Measurements from ENCODE around the gene FOXC1.
A peak's percentile ranks its signal among the peaks of the same experiment; 100 is the strongest.

FOXC1 gene

DNA sequence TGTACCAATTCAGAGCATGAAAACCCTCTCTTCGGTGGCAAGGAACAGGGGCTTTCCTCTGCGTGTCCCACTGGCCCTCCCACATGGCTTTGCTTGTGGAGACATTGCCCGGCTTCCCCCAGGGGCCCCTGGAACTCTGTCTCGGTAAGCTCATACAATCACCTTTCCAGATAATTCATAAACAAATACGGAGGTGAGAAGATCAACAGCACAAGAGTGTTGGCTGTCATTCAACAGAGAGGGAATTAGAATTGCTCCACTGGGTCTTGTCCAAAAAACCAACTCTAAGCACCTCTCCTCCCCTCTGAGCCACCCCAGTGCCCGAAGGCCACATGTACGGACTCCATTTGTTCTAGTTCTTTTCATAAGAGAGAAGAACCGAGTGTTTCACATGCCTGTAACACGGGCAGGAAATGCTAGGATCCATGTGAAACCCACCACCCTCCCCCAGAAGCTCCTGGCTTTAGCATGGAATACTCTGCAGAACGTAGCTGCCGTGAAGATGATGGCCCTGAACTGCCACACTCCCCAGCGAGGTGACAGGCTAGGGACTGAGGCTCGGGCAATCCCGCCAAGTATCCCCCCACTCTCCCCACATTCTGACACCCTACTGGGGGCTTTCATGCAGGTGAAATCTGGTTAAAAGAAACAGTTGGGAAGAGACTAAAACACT is 24.6 kb upstream of the FOXC1 start:
- DNase-seq: no peak

DNA sequence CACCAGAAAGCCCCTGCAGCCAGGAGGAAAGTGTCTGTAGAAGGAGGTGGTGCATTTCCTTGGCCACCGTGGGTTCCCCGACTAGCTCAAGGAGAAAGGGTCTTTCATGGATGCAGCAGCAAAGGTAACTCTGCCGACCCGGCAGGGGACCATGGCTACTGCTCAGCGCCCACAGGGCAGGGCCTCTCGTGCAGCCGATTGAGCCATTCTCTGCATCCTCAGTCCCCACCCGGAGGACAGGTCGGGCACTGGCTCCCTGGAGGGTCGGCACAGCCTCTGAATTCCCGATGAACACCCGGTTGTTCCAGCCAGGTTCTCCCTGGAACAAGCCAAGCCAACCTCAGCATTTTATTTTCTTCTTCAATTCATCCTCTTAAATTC is 24.1 kb upstream of the FOXC1 start:
- no peak for DNase-seq

DNA sequence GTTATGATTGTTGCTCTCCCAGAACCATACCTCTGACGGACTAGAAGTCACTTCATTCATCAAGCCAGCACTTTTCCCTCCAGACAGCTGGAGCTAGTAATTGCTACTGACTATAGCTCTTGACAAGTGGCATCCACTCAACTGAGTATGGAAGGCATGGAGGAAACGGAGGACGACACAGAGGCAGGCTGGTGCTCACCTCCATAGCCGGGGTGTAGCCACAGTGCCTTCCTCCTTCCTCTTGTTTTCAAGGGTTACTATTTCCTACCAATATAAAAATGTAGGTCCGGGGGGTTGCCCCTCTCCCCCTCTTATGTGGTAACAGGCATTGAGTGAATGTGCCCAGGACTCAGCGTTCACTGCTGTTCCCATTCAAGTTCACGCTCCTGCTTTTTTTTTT is 23.5 kb upstream of the FOXC1 start:
- DNase-seq: no peak

DNA sequence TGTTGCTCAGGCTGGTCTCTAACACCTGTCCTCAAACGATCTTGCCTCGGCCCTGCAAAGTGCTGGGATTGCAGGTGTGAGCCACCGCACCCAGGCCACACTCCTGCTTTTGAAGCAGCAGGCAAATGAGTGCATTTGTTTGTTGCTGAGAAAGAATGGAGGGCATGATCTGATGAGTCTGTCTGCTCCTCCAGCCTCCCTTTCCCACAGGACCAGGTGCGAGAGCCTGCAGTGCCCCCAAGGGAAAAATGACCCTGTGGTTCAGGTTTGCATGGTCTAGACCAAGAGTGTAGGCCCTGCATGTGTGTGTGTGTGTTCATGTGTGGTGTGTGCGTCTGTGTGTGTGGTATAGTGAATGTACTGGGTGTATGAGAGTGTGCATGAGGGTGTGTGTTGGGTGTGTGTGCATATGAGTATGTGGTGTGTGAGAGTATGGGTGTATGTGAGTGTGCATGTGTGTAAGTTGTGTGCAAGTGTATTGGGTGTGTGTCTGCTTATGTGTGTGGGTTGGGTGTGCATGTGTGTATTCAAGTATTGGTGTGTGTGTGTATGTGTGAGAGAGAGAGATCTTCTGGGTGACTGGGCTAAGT is 22.8 kb upstream of the FOXC1 start:
- no peak for DNase-seq

DNA sequence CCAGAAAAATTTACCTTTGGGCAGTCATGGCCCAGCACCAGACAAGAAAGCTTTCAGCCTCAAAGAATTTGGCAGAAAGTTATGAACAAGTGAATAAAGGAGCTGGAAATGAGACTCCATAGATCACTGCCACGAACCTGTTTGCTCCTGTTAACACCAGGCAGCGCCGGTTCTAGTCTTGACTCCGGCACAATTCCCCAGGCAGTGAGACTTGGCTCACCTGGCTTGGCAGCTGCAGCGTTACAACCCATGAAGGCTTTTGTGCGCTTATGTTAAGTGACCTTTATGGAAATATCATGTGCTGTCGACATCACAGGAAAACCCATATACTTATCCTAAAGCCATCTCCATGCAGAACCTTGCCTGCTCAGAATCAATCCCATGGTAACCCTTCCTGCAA is 22.2 kb upstream of the FOXC1 start:
- DNase-seq: no peak

DNA sequence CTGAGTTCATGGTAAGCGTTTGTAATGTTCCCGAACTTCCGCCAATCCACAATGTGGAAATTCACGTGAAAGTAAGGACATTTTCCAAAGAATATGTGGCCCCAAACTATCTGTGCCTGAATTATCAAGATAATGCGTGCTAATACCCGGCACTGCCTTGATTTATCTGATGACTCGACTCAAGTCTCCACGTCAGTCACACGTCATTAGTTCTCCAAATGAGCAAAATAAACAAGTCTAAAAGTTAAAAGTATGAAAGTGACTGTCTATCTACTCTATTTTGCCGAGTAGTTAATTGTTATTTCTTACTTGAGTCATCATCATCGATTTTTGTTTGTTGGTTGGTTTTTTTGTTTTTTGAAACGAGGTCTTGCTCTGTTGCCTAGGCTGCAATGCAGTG is 21.7 kb upstream of the FOXC1 start:
- no peak for DNase-seq

DNA sequence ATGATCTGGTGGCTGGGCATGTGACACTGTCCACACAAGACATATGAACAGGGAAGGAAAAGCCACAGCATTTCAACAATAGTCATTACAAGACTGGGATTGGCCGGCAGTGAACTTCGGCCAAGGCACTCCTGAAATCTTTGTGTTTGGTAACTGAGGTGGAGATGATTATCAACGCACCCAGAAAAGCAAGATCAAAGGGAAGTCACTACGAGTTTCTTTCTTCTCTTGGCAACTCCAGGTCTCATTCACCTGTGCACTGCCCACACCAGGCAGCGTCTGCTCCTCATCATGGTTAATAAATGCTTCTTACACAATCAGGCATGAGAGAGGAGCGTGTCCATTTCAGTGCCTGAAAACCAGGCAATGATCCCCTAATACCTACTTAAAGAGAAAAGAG is 20.5 kb upstream of the FOXC1 start:
- DNase-seq: no peak

DNA sequence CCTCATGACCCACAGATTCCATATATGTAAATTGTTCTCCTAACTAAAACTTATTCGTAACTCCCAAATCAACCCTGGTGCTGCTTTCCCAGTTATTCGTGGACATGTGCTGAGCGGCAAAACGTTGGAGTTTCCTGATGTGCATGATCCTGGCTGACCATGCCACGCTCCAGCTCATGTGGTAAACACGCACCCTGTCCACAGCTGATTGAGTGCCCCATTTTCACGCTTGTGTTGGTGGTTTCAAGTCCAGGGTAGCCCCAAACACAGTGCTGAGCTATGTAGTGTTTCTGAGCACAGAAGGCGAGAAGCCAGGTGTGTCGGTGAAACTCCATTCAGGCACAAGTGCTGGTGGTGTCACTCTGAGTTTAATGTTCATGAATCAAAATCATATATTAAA is 19.1 kb upstream of the FOXC1 start:
- no peak for DNase-seq

DNA sequence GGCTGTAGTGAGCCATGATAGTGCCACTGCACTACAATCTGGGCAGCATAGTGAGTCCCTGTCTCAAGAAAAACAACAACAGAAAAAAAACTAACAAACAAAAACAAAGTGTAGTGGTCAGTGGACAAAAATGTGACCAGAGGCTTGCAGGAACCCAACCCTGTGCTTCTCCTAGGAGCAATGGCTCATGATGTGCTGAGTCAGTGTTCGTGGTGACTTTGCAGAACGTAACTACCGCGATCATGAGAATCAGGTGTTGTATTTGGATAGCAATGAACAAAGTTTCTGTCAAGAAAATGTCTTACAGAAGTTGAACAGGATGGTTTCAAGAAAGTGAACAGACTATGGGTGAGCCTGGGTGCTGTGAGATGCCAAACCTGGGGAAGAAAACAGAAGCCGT is 18.5 kb upstream of the FOXC1 start:
- no peak for DNase-seq

DNA sequence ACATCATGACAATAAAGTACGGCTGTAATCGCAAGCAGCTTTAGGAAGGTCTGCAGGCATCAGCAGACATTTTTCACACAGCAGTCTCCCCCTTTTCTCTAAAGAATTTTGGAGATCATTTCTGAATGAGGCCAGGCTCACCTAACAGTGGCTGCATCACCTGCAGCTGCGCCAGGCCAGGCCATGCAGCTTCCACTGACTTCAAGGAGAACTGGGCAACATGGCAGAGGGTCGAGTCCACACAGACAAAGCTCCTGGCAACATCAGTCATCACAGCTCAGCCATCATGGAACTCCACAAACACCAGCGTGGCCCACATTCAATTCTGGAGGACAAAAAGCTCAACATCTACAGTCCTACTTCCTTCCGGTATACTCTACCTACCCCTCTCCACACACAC is 17.8 kb upstream of the FOXC1 start:
- DNase-seq: no peak

DNA sequence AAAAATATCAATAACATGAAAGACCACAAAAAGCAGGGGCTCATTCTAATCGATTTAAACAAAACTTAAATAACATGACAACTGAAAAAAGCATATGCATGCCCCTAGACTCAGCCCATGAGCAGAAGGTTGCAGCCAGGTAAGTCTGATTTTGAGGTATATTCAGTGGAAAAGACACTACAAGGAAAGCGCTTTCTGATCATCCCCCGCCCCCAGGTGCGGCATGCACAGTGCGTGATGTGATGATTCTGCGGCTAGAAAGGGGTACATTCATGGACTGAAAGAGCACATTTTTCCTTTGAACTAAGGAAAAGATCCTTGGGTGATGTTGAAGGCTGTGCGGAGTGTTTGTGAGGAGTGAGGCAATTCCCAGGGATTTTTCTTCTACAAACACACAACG is 16.9 kb upstream of the FOXC1 start:
- DNase-seq: no peak

DNA sequence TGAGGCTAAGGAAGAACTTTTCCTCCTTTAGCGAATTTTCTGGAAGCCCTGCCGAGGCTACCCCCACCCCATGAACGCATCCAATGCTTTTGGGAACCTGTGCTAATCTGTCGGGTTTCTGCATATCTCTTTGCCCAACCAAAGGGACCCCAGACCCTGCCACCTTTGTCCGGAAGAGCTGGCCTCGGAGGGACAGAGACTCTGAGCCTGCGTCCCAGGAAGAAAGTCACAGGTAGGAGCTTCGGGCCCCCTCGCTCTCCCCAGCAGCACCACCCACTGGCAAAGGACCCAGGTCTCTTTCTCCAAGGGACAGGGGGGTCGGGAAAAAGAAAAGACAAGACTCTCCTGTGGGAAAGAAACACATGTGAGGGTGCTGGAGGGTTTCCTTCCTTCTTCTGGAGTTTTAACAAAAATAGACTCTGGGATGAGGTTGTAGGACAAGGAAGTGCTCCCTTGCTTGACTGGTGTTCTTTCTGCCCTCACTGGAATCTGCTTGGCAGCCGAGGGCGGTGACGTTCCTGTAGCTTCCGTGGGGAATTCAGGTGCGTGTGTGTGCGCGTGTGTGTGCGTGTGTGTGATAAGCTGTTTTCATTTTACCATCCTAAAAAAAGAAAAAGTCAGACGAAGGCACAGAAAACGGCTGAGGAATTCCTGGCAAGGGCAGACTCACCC is 16.3 kb upstream of the FOXC1 start:
- DNase-seq: no peak

DNA sequence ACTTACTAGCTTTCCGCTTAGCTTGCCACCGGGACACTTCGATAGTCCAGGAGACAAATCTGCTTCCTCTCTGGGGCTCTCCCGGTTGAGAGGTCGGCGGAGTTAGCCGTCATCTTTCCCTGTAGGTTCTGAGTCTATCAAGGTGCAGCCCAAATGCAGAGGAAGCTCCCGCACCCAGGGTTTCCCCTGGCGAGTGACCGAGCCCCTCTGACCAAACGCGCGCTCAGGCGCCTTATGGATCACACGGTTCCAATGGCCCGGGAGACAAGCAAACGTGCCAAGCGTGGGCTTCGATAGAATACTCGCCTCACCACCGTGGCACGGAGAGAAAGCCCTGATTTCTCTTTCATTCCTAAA is 15.8 kb upstream of the FOXC1 start:
- DNase-seq: no peak

DNA sequence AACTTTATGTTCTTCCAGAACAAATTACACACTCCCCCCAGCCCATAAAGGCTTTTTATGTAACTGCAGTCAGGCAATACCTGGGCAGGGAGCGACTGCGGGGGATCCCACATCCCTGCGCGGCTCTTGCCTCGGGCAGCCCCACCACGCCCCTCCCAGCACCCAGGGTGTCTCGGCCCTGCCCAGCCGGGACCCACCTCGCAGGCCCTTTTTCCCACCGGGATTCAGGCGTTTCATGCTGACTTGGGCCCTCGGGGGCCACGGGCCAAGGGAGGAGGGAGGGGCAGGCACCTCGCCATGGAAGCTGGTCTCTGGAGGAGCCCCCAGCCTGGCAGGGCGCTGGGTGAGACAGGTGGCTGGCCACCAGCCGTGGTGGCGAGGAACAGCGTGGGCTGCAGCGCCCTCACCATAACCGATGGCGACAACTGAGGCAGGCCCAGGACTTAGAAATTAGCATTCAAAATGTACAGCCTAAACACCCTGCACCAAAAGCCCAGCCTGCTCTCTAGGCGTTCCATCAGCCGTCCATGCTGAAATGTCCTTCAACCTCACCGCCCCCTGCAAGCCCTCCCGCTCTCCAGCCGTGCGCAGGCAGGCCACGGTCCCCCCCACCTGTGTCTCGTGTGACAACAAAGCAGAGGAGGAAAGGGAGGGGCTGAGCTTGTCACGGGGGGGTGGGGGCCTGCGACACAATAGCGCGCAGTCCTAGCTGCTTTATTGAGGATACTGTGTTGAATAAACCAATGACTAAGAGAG is 15.1 kb upstream of the FOXC1 start:
- DNase-seq: no peak

DNA sequence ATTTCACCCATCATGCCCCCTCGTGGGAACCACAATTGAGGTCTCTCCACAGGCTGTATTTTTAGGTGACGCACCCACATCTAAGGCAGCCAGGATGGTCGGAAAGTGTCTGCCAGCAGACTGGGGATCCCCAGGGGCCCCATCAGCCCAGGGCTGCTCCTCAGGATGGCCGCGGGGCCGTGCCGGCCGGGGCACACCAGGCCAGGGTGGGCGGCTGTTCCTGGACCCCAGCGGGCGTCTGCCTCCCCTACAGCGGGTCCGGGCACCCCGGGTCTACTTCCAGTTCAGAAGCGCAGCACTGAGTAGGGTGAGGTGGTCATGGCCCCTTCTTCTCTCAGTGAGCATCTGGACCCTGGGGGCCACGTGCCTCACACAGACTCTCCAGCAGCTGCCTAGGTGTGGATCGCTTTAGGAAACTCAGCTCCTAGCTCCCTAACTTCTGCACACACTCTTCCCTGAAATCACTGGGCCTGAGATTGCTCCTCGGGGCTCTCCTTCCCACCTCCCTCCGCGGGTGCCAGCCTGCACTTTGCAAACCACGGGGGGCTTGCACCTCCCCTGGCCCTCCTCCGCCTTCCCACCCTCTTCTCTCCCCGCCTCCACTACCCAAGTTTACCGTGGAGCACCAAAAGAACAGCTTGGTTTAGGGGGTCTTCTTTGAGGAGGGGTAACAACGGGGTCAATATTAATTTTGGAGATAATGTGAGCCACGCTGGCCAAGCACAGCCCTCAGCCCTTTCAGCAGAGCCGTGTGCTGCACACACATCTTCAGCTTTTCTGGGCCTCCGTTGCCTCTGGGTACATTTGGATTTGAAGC is 14.2 kb upstream of the FOXC1 start:
- DNase-seq: no peak

DNA sequence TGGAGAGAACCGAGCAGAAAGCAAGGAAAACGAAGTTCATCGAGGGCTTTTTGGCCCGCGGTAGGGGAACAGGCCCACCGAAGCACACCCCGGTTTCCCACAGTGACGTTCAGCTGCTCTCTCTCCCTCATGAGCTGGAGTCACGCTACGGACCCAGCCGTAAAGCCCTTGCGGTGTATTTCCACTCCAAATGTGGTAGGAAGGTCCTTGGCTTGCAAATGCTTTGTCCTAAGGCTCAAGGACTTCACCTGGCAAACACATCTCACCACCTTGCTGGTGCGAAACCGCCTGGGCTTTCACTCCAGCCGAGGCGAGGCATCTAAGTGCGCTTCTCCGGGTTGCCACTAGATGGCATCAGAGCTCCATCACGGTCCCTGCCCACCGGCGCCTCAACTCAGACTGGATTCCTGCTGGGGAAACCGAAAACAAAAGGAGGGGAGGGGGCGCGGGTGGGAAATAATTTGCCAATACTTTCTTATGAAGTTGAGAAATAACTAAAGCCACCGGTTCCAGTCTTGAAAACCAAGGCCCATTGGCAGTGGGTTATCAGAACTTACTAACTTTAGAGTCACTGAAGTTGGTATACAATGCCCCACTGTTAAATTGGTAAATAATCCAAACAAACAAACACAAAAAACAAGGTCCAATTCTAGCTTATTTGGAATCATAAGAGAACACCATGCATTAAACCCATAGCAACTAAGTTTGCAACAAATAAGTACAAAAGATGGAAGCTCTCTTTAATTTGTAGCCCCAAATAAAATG is 13.4 kb upstream of the FOXC1 start:
- DNase-seq: peak; percentile 54

DNA sequence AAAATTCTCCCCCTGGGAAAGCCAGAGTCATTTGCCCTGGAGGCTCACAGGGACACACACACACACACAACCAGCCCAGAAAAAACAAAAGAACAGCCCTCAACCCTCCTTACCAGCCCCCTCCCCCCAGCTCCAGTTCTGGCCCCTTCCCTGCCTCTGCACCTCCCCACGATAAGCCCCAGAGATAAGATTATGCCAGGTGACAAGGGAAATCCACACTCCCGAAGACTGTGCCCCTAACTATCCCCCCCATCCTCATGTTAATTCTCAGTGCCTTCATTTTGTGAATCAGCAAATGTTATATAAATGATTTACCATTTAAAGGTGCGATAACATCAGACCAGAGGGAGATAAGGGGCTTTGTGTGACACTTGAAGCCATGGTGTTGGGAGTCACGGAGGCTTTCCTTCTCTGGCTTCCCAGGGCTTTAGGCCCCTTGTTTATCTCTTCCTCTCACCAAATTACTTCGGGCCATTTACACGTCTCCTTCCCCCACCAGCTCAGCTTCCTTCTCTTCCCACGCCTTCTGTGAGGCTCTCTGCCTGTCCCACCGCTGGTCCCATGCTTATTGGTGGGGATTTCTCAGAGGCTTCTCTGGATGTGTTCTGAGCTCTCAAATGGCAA is 12.5 kb upstream of the FOXC1 start:
- DNase-seq: no peak

DNA sequence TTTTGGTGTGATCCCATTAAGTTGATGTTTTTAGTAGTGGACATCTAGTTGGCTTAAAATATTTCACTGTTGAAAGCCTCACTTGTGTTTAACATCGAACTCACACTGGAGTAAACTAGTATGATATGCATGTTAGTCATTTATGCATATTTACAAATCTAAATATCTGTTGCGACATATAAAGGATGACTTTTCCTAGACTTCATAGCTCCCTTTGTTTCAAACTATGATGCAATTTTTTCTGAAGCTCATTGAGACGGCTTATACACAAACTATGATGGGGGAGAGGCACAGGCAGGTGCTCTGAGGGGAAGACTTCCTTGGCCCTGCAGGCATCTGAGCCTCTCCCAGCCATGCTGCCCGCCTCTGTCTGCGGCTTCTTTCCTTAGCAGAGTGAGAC is 11.8 kb upstream of the FOXC1 start:
- no peak for DNase-seq

DNA sequence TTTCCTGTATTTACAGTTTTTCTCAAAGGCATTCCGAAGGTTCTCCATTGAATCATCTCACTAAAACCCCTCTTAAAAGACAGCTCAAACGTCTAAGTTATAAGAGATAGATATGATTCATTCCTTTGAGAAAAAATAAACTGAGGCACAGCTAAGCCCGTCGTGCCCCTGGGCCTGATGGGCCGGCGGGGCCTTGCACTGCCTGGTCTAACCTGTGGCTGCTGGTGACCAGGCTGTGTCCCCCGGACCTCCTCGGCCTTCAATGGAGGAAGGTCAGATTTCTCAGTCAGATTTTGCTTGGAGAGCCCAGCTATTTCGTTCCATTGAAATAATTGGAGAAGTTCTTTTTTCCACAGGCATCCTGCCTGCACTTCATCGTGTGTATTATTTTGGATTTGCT is 11.3 kb upstream of the FOXC1 start:
- DNase-seq: no peak

DNA sequence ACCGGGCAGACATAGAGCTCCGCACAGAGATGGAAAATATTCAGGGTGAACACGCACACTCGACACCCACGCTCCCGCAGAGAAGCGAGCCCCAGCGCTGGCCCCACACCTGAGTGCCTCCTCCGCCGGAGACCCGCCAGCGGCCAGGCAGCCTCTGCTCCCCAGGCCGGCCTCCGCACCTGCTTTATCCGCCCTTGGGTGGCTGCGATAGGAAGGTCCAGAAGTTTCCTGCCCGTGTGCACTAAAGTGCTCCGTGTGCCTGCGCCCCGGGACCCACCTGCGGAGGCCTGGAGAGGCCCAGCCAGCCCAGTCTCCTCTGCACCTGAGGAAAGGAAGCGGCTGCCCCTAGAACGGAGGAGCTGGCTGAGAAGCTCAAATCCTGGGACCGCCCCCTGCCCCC is 10.8 kb upstream of the FOXC1 start:
- no peak for DNase-seq

DNA sequence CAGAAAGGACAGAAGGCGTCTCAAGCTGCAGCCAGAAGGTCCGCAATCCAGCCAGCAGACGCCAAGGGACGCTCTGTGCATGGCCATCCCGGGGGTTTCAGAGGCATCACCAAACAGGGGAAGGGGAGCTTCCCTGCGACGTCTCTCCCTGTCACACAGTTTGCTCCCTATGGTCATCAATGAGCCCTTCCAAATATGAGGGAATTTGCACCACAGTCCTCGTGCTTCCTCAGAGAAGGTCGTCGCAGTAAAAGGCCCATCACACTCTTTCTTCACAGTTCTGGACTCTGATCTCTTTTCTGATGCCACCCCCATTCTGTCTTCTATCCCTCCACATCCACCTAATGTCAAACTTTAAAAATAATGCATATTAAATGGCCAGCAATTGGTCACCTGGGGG is 10.2 kb upstream of the FOXC1 start:
- DNase-seq: no peak
